Activated CD4-positive, alpha-beta T cell treated with anti-CD3 and anti-CD28 coated beads for 1 hour (primary cell): ENCODE measurements around the gene RORC.

Experiments used
- DNase-seq: peaks from one replicate; pipeline ENCODE4 v3.0.0-alpha.2; 2020

The RORC gene

DNA sequence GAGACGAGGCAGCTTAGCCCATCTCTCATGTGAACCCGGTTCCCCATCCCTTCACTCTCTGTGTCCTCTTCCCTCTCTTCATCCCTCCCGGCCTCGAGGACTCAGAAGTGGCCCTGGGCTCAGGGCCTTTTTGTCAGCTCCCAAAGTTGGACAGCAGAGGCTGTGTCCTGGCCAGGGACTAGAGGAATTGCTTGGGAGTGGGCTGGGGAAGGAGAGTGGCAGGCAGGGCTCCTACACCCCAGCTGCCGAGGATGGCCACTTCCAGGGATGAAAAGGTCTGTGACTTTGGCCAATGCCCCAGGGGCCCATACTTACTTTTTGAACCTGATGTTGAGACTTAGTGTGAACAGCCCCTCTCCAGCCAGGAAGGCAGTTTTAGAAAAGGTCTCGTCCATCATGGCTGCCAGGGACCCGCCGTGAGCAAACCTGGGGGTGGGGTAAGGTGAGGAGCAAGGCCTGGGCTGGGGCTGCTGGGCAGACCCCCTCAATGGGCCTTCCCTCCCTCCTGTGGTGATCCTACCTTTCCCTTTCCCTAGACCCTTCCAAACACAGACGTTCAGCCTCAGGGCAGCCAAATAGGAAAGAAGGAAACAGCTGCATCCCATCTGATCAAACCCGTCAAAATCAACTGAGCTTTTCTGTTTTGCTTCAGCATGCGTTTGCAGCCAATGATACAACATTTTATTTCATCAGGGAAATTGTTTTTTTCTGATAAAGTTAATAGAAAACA, 16.4 kb upstream of the RORC start:
- DNase-seq: no peak

DNA sequence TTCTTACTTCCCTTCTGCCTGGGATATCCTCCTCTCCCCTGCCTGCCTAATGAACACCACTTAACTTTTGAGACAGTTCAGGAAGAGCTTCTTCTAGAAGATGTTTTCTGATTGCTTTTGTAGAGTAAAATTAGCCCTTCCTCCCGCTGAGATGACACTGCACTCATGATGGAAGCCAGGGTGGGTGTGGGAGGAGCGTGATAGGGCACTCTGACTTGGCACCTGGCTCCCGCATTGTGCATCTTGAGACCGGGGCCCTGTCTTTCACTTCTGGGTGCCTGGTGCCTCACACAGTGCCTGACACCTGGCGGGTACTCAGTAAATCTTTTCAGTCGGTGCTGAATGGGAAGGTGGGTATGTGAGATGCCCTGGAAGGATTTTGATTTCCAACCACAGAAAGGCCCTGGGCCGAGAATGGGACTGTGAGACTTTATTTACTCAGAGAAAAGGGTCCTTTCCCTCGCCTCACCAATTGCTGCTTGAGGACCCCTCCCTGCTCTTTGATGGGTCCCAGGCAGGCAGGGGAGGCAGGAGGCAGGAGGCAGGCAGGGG, 15.2 kb upstream of the RORC start:
- no peak for DNase-seq

DNA sequence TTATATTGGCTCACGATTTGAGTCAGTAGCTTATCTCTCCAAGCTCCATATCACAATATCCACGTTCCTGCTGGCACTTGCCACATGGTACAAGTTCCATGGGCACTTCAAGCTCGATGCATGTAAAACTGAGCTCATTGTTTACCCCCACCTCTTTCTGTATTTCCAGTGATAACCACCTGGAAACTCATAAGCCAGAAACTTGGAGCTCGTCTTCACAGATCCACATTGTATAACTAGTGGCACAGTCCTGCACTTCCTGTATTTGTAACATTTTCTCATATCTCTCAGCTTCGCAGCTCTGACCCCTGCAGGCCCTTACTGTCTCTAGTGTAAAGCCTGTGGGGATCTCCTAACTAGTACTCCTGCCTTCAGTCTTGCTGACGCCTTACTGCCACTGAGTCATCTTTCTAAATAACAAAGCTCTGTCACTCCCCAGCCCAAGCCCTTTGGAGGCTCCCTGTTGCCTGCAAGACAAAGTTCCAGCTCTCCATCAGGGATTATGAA, 14.5 kb upstream of the RORC start:
- DNase-seq: no peak

DNA sequence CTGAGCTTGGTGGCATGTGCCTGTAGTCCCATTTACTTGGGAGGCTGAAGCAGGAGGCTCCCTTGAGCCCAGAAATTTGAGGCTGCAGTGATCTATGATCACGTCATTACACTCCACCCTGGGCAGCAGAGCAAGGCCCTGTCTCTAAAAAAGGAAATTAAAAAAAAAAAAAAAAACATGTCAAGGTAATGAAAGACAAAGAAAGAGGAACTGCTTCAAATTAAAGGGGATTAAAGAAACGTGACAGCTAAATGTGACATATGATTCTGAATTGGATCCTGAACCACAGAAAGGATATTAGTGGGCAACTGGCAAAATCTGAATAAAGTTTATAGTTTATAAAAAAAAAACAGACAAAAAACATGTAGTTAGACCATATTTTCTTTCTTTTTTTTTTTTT, 11.8 kb upstream of the RORC start:
- DNase-seq: no peak

DNA sequence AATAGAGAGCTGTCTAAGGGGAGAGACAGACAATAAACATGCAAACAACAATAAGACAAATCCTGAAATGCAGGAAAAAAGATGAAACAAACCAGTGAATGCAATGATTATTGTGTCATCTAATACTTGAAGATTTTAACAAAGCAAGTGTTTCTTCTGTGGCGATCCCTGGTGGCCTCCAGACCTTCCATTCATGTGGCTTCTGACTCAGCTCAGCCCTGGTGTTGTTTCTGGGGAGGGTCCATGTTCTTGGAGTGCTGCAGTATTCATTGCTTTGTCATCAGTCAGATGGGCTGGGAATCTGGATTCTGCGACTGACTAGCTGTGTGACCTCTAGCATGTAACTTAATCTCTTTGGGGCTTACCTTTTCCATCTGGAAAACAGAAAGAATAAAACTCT, 9.5 kb upstream of the RORC start:
- DNase-seq: no peak

DNA sequence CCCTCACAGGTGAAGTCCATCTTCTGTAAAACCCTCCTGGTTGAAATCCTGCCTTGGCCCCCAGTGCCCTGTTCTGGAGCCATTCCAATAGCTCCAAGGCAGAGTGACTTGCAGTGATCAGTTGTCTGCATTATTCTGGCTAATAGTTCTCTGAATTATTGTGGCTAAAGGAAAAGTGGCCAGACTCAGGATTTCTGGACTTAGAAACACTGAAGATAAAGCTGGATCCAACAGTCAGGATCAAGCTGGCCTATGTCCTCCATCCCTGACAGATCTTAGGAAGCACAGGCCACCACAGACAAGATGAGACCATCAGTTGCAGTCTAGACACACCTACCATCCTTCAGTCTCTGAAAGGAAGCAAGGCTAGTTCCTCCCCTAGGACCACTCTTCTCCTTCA, 8.8 kb upstream of the RORC start:
- no peak for DNase-seq

DNA sequence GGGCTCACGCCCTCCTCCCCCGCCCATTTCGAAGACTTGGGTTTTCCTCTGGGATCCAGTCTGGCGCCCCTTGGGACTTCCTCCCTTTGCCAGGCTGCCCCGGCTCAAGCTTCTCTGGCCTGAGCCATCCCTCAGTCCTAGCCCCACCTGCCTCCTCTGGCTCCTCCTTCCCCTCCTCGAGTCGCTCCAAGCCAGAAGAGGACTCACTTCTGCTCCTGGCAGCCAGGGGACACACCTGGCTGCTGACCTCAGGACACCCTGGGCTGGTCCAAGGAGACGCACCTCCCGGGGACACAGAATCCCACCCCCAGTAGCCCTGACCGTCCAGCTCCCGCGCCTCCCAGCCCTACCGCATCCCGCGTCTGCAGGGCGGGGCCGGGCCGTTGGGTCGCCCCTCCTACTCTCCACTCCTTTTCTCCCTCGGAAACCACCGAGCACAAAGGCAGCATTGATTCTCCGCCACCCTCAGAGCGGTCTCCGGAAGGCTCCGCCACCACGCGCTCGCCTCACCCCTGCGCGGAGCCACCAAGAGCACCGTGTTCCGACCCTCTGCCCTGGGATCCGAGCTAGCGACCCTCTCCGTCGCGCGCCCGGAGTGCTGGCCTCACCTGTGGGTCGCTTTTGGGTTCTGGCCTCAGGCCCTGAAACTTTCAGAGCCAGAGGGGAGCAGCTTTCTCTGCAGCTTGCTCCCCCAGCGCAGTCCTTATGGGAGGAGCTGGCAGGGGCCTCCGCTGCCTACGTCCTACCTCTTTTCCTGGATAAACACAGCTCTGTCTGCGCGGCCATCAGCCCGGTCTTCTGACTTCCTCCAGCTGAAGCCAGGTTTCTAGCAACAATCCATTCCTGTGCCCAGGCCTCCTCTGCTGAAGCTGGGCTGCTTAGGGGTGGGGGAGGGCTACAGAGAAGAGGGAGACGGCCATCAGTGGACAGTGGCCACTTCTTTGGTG, 8.1 kb upstream of the RORC start, which contains the start of gene C2CD4D:
Gene C2CD4D (minus strand): TSS at position 364 of the 947 bp plus-strand sequence. CDS start 831 bp downstream, outside the sequence.
- DNase-seq: peak; percentile 50

DNA sequence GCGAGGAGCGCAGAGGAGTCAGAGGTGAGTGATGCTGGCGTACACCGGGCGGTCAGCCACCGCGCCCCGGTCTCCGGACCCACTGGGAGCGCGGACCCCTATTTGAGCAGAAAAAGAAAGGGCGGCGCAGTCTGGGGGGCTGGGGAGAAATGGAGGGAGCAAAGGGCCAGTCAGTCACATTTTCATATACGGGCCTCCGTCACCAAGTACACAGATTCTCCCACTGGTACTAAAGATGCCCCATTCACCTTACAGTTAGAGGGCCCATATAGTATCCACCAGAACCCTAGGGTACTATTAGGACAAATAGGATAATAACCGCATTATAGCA, 7.4 kb upstream of the RORC start:
- DNase-seq: no peak

DNA sequence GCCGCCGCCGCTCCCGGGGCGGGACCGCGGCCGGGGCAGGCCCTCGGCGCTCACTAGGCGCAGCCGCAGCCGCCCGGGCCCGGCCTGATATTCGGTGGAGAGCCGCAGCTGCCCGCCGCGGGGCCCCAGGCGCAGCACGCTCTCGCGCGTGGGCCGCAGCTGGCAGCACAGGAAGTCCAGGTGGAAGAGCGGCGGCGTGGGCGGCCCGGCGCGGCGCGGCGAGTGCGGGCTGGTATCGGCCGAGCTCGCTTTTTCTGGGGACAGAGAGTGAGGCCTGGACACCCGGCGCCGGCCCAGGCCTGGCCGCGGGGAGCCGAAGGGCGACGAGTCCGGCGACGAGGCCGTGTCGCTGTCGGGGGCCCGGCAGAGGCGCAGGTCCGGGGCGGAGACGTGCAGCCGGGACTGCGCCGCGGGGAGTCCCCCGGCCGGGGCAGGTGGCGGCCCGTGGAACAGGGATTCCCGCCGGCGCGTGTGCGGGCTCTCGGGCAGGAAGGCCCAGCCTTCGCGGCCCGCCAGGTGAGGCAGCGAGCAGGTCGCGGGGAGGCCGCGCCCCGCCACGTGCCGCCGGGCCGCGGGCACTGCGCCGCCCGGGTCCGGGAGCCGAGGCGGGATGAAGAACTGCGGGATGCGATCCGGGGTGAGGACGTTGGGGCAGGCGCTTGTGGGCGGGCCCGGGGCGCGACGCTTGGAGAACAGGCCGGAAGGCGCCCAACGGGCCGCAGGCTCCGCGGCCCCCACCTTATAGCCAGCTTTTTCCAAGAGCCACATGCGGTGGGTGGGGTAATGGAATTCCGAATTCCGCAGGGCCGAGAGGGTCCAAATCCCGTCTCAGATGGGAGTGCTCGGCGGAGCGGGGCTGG, 6.8 kb upstream of the RORC start:
- DNase-seq: no peak

DNA sequence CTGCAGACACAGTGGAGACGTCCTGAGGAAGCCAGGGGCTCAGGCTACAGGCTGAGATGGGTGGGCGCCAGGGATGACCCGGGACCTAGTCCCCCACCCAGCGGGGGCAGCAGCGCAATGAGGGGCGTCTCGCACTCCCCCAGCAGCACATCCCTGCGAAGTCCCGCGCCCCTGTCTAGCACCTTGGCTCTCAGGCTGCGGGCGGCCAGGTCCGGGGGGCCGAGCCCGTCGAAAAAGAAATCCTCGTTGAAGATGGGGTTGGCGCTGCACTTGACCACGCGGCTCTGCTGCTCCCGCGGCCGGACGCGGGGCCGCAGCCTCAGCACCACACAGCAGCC, 6.3 kb upstream of the RORC start:
- DNase-seq: no peak

DNA sequence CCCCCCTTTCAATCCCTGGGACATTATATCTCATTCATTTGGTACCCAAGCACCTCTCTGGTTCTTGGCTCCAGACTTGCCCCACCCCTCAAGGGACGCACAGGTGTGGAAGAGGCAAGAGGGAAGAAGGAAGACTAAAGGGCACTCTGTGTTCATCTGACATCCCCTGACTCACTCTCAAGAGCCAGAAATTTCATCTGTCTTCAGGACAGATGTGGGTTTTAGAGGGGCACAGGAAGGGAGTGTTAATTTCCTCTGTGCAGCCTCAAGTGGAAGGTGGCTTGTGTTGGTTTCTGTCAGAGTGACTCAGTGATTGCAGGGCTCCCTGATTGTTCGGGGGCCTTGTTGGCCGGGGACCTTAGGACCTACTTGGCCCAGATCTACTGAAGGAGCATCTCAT, 5.6 kb upstream of the RORC start:
- DNase-seq: no peak

DNA sequence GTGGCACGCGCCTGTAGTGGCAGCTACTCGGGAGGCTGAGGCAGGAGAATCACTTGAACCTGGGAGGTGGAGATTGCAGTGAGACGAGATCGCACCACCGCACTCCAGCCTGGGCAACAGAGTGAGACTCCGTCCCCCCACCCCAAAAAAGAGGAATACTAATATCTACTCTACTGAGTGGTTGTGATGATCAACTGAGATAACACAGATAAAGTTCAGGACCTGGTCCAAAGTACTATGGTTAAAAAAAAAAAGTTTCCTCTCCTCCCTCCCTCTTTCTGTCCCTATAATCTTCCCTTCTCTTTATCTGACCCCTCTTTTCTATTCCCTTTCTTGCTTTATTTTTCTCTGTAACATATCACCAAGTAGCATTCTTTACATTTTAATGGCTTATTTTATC, 4.0 kb upstream of the RORC start:
- DNase-seq: no peak

DNA sequence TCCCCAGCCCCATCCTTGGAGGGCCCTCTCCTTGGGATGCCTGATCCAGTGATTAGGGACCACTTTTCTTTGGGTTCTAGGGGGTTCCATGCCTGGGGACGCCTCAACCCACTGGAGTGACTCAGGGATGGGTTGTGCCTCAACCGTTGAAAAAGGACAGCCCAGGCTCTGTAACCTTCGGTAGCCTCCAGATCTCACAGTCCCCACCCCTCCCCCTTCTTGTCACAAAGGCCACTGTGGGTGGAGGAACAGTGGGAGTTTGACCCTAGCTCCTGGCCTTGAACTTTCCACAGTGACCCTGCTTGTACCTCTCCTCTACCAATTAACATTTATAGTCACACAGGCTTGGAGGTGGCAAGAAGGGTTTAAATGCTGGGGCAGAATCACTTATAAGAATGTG, 2.6 kb upstream of the RORC start:
- DNase-seq: no peak

DNA sequence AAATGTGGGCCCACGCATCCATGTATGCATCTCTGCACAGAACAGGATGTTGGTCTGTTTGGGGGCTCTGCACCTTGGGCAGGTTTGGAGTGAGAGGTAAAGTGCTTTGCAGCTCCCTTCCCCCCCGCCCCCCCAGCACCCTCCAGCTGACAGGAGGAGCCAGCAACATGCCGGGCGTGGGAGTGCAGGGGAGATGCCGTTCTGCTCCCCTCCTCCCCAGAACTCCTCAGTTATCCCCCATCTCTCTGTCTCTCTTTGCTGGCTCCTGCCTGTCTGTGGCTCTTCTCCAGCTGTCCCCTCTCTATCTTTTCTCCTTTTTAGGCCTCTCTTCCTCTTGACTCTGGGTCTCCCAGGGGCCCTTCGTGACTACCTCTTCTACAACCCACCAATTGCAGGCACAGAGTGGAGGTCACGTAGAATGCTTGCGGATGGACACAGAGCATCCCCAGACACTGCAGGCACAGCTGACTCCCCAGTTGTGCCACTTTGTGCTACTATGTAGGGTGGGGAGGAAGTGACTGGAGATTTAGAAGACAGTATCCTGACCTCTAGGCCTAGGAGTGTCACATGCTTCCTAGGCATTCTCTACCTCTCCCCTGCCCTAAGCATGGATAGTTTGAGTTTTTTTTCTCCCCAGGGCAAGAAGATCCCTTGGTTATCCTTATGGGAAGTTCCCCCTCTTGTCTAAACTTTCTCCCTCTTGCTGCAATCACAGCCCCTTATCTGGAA, 1.7 kb upstream of the RORC start:
- DNase-seq: no peak

DNA sequence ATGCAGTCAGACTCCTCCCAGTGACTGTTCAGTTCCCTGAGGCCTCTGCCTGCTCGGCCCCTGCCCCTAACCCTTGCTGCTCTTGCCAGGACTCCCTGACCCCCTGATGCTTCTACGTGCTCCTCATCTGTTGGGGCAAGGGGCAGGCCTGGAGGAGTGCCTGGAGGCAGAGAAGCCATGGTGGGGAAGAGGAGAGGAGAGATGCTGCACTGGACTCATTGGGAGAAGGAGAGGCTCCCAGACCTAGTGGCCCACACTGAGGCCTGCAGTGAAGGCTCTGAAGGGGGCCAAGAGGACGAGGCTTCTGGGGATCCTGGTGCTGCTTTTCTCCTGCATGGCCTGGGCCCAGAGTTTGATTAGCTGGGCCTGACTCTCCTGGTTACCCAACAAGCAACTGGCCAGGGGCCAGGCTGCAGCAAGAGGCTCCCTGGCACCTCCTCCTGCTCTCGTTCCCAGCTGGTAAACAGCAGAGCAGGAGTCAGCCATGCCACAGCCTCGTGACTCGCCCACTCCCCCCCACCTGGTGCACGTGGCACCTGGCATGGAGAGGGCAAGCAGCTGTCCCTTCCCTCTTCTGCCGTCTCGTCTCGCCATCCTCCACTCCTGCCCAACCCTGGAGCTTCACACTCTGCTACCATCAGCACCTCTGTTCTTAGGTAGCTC, 847 bp upstream of the RORC start:
- DNase-seq: no peak

DNA sequence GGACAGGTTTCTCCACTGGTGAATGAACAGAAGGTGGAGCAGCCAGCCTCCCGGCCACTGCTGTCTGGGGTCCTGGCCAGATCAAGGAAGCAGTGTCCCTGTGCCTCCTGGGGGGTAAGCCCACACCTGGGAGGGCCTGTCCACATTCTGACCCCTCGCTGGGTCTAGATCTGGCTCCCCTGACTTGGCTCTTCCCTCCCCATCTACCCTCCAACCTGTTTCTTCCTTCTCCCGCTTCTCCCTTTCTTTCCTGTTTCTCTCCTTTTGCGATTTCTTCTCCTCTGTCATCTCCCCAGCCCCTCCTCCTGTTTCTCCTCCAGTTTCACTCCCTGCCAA, 378 bp downstream of the RORC start:
- DNase-seq: no peak

DNA sequence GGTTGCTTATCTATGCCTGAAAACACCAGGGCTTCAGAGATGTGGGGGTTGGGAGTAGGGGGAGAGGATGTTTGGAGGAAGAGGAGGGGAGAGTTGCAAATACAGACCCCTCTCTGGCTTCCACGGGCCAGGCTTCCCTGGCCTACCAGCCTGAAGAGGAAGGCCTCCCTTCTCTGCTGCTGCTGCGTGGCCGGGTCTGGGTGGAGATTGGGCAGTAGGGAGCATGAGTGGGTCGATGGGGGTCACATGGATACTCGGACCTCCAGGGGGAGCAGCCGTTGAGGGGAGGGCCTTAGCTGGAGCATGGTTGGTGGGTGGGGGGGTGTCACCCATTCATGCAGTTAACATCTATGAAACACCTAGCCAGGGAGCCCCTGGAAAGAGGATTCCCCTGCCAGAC, 1.5 kb downstream of the RORC start:
- DNase-seq: no peak

DNA sequence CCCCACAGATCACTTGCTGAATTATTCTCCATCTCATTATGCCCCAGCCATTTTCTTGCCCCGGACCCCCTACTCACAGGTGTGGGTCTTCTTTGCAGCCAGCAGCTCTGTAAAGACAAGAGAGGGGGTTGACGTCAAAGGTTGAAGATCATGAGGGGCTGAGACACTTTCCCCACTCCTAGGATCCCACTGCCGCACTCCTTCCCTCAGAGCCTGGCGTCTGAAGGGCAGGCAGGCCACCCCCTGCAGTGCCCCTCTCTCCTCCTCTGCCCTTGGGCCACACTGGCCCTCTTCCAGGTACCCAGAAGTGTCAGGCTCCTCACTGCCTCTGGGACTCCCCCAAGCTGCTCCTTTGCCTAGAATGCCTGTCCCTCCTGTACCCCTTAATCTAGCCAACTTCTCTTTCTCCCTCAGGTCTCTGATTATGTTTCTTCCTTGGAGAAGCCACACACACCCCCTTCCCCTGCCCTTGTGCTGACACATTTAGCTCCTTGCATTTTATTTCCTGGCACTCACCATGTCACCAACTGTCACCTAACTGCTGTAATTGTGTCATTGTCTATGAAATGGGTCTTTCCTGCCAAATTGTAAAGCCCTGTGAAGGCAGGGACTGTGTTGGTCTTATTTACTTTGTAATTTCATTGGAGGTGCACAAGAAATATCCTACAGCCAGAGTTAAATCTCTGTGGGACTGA, 2.1 kb downstream of the RORC start:
- DNase-seq: no peak

DNA sequence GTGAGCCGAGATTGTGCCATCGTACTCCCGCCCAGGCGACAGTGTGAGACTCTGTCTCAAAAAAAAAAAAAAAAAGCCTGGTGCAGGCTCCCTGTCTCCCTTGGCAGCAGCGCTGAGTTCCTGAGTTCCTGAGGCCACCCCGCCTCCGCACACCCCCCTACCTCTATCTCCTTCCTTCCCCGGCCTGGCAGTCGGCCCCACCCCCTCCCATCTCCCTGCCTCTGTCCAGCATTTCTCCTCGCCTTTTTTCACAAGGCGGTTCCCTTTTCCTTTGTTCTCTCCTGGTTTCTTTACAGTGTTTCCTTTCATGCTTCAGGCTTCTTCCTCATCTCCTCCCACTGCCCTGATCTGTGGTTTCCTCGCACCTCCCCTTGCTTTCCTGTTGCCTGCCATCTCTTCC, 2.7 kb downstream of the RORC start:
- no peak for DNase-seq

DNA sequence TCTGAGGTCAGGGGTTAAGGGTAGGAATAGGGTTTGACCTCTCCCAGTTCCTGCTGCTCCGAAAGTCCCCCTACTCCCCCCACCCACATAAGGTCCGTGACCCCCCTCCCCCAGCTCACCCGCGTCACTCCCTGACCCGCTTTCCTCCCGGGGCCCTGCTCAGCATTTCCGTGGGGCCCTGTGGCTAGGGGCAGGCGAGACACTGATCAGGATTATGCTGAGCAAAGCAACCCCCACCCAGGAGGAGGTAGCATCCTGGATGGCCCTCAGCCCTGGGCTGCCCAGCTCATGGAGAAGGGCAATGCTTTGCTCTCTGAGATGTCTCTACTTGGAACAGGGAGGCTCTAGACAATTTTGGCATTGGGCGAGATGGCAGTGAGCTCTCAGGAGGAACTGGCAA, 3.7 kb downstream of the RORC start:
- no peak for DNase-seq
